ENCODE results near the gene ZDHHC11B.
A peak's percentile ranks its signal among the peaks of the same experiment; 100 is the strongest.

Gene ZDHHC11B

GRCh38 chr5:675871-676698 is 108.4 kb downstream of the ZDHHC11B start:
- peaks cover 19% of the 10 kb centered on the region for H3K4me1 ChIP-seq (ENCODE audit: control insufficient read depth, insufficient read depth, low read length)
- TF ChIP-seq ZNF157 (tag by site-specific recombination; IDR thresholded peaks at IDR 0.05) (no peak), ZNF837 (tag by site-specific recombination; IDR thresholded peaks at IDR 0.05) (no peak), BCL11A (tag by site-specific recombination; IDR thresholded peaks at IDR 0.05; ENCODE audit: low read depth) (no peak), ZNF416 (tag by site-specific recombination; IDR thresholded peaks at IDR 0.05) (no peak), ZFHX2 (tag by site-specific recombination; conservative IDR thresholded peaks at IDR 0.05) (no peak), ZNF692 (tag by site-specific recombination; IDR thresholded peaks at IDR 0.05) (0 out of 2 replicates have a peak, but pooled peaks have one; percentile 18), ZNF239 (tag by site-specific recombination; IDR thresholded peaks at IDR 0.05) (no peak), ZNF510 (tag by site-specific recombination; IDR thresholded peaks at IDR 0.05; ENCODE audit: insufficient replicate concordance) (no peak), ZNF121 (tag by site-specific recombination; IDR thresholded peaks at IDR 0.05) (no peak), GLIS1 (tag by site-specific recombination; IDR thresholded peaks at IDR 0.05) (0 out of 2 replicates have a peak, but pooled peaks have one; percentile 13), ZNF544 (tag by site-specific recombination; IDR thresholded peaks at IDR 0.05) (no peak), ZSCAN5A (tag by site-specific recombination; IDR thresholded peaks at IDR 0.05) (no peak)
- H3K9me3 ChIP-seq (ENCODE audit: control insufficient read depth, insufficient read depth, low read depth, low read length), result no peaks in the 10 kb centered on the region
- H3K4me3 ChIP-seq (ENCODE audit: low read depth, low read length), result no peak overlapping the region
- peaks cover 0 to 4% of the 10 kb centered on the region in 2 experiments; a peak in 1 of 3 replicates for H3K36me3 ChIP-seq (ENCODE audit: control insufficient read depth in 2 of 2, insufficient read depth in 1 of 2, low read length in 2 of 2)
- POLR2A ChIA-PET, result interaction anchor here (0.8 kb wide), 1 partner anchor 217 kb away, joined by 3 read pairs; the partner anchor contains the start of genes BRD9 and TRIP13
- CTCF ChIA-PET, result interaction anchor here (0.7 kb wide), 1 partner anchor 498 kb away, joined by 3 read pairs; no protein-coding TSS in a partner anchor
- H3K27ac ChIP-seq (ENCODE audit: extremely low read depth, low read depth, low read length), result no peak overlapping the region

GRCh38 chr5:675111-675870 is 109.2 kb downstream of the ZDHHC11B start:
- CTCF ChIA-PET, result interaction anchor here (3.4 kb wide), 1 partner anchor 493 kb away, joined by 13 read pairs; no protein-coding TSS in a partner anchor
- Histone ChIP-seq H3K4me3 (ENCODE audit: low read depth, low read length) (no peak overlapping the region), H3K9me3 (ENCODE audit: control insufficient read depth, insufficient read depth, low read depth, low read length) (no peaks in the 10 kb centered on the region), H3K4me1 (ENCODE audit: control insufficient read depth, insufficient read depth, low read length) (peaks cover 19% of the 10 kb centered on the region), H3K27ac (ENCODE audit: extremely low read depth, low read depth, low read length) (no peak overlapping the region), H3K36me3 (ENCODE audit: control insufficient read depth in 2 of 2, insufficient read depth in 1 of 2, low read length in 2 of 2) (peaks cover 0 to 4% of the 10 kb centered on the region in 2 experiments; a peak in 1 of 3 replicates)
- POLR2A ChIA-PET, result no interaction called here
- TF ChIP-seq ZBTB7A (tag by site-specific recombination; IDR thresholded peaks at IDR 0.05; ENCODE audit: low read depth) (no peak), ZBTB10 (tag by site-specific recombination; IDR thresholded peaks at IDR 0.05) (peak; percentile 29; the same call in 1 of the 2 replicates), GLIS1 (tag by site-specific recombination; IDR thresholded peaks at IDR 0.05) (0 out of 2 replicates have a peak, but pooled peaks have one; percentile 34), ZBTB8A (tag by site-specific recombination; IDR thresholded peaks at IDR 0.05) (0 out of 2 replicates have a peak, but pooled peaks have one; percentile 14), ZNF792 (tag by site-specific recombination; IDR thresholded peaks at IDR 0.05) (no peak)
